Measurements from ENCODE around the gene ZNF844. TPM values are rescaled to one million over a fixed set of nuclear protein-coding genes. Genes with fewer than 3 reads are reported as not detected.
"Not testable (repeated sequence)": the region's sequence is repeated elsewhere in the genome, so short reads cannot be mapped to it uniquely, and the experiment has no call there.

The ZNF844 gene
- total RNA-seq, 1 donor from 2014 or later: 20.7 TPM

DNA sequence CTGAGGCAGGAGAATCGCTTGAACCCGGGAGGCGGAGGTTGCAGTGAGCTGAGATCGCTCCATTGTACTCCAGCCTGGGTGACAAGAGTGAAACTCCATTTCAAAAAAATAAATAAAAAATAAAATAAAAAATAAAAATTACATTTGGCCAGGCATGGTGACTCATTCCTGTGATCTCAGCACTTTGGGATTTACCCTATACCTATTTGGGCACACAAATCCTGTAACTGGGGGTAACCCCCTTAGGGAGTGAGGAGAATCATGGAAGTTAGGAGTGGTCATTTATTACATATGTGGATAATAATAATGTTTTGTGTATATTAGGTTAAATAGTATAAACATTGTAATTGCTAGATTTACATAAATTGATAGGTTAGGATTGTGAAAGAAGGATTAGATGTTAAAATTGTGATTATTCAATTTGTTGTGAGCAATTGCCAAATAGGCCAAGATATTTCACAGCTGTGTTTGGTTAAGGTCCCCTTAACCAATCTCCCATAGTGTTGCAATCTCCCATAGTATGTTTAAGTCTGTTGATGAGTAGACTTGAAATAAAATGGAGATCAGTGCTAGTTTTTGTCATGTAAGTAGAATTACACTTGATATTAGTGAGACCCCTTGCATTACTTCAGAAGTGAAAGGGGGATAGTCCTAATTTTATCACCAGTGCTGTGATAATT lies 30.7 kb downstream of the ZNF844 start:
- Mint-ChIP-seq H3K36me3 (peaks cover 40% of the 10 kb centered on the region), H3K9me3 (peaks cover 13% of the 10 kb centered on the region), H3K4me1 (ENCODE audit: unreplicated experiment) (peaks cover 7% of the 10 kb centered on the region), H3K4me3 (no peak overlapping the region), H3K27me3 (no peaks in the 10 kb centered on the region), H3K27ac (no peak overlapping the region)
- no peak for DNase-seq (ENCODE audit: extremely low spot score, unreplicated experiment)
- TF ChIP-seq, protein P1, sequence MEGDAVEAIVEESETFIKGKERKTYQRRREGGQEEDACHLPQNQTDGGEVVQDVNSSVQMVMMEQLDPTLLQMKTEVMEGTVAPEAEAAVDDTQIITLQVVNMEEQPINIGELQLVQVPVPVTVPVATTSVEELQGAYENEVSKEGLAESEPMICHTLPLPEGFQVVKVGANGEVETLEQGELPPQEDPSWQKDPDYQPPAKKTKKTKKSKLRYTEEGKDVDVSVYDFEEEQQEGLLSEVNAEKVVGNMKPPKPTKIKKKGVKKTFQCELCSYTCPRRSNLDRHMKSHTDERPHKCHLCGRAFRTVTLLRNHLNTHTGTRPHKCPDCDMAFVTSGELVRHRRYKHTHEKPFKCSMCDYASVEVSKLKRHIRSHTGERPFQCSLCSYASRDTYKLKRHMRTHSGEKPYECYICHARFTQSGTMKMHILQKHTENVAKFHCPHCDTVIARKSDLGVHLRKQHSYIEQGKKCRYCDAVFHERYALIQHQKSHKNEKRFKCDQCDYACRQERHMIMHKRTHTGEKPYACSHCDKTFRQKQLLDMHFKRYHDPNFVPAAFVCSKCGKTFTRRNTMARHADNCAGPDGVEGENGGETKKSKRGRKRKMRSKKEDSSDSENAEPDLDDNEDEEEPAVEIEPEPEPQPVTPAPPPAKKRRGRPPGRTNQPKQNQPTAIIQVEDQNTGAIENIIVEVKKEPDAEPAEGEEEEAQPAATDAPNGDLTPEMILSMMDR (conservative IDR thresholded peaks at IDR 0.05): no peak

DNA sequence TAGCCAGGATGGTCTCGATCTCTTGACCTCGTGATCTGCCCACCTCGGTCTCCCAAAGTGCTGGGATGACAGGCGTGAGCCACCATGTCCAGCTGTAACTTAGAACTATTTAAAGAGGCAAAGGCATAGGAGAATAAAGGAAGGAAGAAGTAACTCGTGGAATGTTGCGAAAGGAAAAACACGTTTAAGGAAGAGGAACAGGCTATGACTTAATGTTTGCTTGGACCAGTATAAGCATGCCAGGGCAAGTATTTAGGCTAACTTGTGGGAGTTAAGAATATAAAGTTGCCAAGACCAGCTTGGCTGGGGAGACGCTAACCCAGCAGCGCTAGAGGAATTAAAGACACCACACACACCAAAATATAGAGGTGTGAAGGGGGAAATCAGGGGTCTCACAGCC lies 33.5 kb downstream of the ZNF844 start:
- TF ChIP-seq, protein P1 (conservative IDR thresholded peaks at IDR 0.05): no peak
- Mint-ChIP-seq H3K27ac (no peak overlapping the region), H3K9me3 (peaks cover 16% of the 10 kb centered on the region), H3K4me3 (no peak overlapping the region), H3K36me3 (peaks cover 40% of the 10 kb centered on the region), H3K4me1 (ENCODE audit: unreplicated experiment) (no peaks in the 10 kb centered on the region), H3K27me3 (no peaks in the 10 kb centered on the region)
- no peak for DNase-seq (ENCODE audit: extremely low spot score, unreplicated experiment)

DNA sequence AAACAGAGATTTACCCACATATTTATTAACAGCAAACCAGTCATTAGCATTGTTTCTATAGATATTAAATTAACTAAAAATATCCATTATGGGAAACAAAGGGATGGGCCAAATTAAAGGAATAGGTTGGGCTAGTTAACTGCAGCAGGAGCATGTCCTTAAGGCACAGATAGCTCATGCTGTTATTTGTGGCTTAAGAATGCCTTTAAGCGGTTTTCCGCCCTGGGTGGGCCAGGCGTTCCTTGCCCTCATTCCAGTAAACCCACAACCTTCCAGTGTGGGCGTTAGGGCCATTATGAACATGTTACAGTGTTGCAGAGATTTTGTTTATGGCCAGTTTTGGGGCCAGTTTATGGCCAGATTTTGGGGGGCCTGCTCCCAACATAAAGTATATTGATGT lies 39.4 kb downstream of the ZNF844 start:
- H3K27ac Mint-ChIP-seq; DNase-seq (ENCODE audit: extremely low spot score, unreplicated experiment); H3K4me3 Mint-ChIP-seq; H3K4me1 Mint-ChIP-seq (ENCODE audit: unreplicated experiment); H3K27me3 Mint-ChIP-seq: not testable (repeated sequence)
- H3K9me3 Mint-ChIP-seq: peaks cover 20% of the 10 kb centered on the region
- H3K36me3 Mint-ChIP-seq: peaks cover 13% of the 10 kb centered on the region

DNA sequence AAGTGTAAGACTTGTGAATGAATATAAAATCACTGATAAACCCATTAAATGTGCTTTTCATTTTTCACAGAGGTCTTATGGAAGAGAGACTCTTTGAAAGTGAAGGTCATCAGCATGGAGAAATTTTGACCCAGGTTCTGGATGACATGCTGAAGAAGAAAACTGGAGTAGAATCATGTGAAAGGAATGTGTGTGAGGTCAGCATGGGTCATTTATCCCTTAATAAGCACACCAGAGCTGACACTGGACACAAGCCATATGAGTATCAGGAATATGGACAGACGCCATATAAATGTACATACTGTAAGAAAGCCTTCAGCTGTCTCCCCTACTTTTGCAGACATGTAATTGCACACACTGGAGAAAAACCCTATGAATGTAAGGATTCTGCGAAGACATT lies 46.6 kb downstream of the ZNF844 start:
- peaks cover 14% of the 10 kb centered on the region for H3K9me3 Mint-ChIP-seq
- H3K27ac Mint-ChIP-seq: no peak overlapping the region
- no peak for DNase-seq (ENCODE audit: extremely low spot score, unreplicated experiment)
- H3K27me3 Mint-ChIP-seq: no peaks in the 10 kb centered on the region
- H3K4me1 Mint-ChIP-seq (ENCODE audit: unreplicated experiment): no peaks in the 10 kb centered on the region
- H3K36me3 Mint-ChIP-seq: peaks cover 46% of the 10 kb centered on the region
- TF ChIP-seq, protein P1 (conservative IDR thresholded peaks at IDR 0.05): no peak
- no peak overlapping the region for H3K4me3 Mint-ChIP-seq

DNA sequence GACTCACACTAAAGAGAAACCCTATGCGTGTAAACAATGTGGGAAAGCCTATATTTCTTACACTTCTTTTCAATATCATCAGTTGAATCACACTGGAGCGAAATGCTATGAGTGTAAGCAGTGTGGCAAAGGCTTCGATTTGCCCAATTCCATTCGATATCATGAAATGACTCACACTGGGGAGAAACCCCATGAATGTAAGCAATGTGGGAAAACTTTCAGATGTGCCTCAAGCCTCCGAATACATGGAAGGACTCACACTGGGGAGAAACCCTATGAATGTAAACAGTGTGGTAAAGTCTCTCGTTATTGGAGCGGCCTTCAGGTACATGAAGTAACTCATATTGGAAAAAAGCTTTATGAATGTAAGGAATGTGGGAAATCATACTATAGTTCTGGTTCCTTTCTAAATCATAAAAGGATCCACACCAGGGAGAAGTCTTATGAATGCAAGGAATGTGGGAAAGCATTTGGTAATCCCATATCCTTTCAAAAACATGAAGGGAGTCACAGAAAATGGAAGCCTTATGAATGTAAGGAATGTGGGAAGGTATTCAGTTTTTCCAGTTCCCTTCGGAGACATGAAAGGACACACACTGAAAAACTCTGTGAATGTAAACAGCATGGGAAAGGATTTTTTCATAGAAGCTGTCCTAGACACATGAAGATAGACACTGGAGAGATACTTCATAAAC lies 47.6 kb downstream of the ZNF844 start:
- Mint-ChIP-seq H3K9me3 (peaks cover 12% of the 10 kb centered on the region), H3K4me3 (no peak overlapping the region), H3K27me3 (no peaks in the 10 kb centered on the region), H3K36me3 (peaks cover 48% of the 10 kb centered on the region), H3K27ac (no peak overlapping the region), H3K4me1 (ENCODE audit: unreplicated experiment) (no peaks in the 10 kb centered on the region)
- TF ChIP-seq, protein P1 (conservative IDR thresholded peaks at IDR 0.05): no peak
- no peak for DNase-seq (ENCODE audit: extremely low spot score, unreplicated experiment)

DNA sequence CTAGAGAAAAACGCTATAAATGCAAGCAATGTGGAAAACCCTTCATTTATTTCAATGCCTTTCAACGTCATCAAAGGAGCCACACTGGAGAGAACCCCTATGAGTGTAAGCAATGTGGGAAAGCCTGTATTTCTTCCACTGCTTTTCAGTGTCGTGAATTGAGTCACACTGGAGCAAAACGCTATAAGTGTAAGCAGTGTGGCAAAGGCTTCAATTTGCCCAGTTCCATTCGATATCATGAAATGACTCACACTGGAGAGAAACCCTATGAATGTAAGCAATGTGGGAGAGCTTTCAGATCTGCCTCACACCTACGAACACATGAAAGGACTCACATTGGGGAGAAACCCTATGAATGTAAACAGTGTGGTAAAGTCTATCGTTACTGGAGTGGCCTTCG lies 48.2 kb downstream of the ZNF844 start:
- peaks cover 12% of the 10 kb centered on the region for H3K9me3 Mint-ChIP-seq

More for the DNA sequence above, 48.2 kb downstream of the ZNF844 start:
- TF ChIP-seq, protein P1 (conservative IDR thresholded peaks at IDR 0.05): no peak
- Mint-ChIP-seq H3K4me1 (ENCODE audit: unreplicated experiment) (no peaks in the 10 kb centered on the region), H3K36me3 (peaks cover 48% of the 10 kb centered on the region), H3K27ac (no peak overlapping the region), H3K27me3 (no peaks in the 10 kb centered on the region), H3K4me3 (no peak overlapping the region)
- DNase-seq (ENCODE audit: extremely low spot score, unreplicated experiment): no peak
